Measurements from ENCODE around the gene POLR1B. TPM values are rescaled to one million over a fixed set of nuclear protein-coding genes. Genes with fewer than 3 reads are reported as not detected.
"Not testable (repeated sequence)": the region's sequence is repeated elsewhere in the genome, so short reads cannot be mapped to it uniquely, and the experiment has no call there.

POLR1B gene, protein sequence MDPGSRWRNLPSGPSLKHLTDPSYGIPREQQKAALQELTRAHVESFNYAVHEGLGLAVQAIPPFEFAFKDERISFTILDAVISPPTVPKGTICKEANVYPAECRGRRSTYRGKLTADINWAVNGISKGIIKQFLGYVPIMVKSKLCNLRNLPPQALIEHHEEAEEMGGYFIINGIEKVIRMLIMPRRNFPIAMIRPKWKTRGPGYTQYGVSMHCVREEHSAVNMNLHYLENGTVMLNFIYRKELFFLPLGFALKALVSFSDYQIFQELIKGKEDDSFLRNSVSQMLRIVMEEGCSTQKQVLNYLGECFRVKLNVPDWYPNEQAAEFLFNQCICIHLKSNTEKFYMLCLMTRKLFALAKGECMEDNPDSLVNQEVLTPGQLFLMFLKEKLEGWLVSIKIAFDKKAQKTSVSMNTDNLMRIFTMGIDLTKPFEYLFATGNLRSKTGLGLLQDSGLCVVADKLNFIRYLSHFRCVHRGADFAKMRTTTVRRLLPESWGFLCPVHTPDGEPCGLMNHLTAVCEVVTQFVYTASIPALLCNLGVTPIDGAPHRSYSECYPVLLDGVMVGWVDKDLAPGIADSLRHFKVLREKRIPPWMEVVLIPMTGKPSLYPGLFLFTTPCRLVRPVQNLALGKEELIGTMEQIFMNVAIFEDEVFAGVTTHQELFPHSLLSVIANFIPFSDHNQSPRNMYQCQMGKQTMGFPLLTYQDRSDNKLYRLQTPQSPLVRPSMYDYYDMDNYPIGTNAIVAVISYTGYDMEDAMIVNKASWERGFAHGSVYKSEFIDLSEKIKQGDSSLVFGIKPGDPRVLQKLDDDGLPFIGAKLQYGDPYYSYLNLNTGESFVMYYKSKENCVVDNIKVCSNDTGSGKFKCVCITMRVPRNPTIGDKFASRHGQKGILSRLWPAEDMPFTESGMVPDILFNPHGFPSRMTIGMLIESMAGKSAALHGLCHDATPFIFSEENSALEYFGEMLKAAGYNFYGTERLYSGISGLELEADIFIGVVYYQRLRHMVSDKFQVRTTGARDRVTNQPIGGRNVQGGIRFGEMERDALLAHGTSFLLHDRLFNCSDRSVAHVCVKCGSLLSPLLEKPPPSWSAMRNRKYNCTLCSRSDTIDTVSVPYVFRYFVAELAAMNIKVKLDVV
- total RNA-seq = 12.3 TPM
- long read RNA-seq, full-length matches to known transcripts = 17 of 22 reads
- long read RNA-seq, partial matches to known transcripts = 1 of 22 reads
- long read RNA-seq, other reads (novel, unspliced or antisense) = 4 of 22 reads

DNA sequence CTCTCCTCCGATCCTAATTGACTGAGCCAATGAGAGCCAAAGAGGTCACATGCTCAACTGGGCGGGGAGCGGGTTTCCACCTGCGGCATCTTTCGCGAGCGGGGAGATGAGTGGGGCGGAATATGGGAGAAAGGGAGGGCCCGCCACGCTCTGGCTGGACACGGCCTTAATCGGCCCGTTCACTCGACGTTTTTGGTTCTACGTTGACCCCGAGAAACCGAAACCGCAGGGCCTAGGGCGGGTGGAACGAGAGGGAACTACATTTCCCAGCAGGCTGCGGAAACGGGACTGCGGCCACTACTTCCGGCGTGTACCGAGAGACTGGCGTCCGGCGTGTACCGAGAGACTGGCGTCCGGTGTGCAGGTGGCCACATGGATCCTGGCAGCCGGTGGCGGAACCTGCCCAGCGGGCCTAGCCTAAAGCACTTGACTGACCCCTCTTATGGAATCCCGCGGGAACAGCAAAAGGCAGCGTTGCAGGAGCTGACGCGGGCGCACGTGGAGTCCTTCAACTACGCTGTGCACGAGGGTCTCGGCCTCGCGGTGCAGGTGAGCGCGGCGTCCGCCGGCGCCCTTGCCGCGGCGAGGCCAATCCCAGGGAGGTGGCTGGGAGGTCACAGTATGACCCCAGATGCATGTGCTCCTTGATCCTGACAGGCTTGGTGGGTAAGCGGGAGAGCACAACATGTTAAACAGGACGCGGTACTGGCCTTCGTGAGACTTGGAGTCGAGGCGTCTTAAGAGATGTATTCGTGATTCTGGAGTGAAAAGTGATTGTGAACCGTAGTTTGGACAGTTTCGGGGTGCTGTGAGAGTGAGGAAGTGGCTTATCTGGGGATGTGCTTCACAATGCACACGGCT lies at the start of gene POLR1B:
Gene POLR1B (plus strand): TSS at position 343 of the 861 bp plus-strand sequence. CDS start 30 bp downstream, at position 373.
- peak within 1 kb of the TSS; percentile 97 for H3K4me3 ChIP-seq
- intact Hi-C loops (cut with DNase I) = no loop called here
- peak within 1 kb of the TSS; percentile 93 for H3K27ac ChIP-seq
- no peaks in the 10 kb centered on the region for H3K9me3 ChIP-seq
- DNase-seq (peak; percentile 93), ATAC-seq (peak; percentile 96 to 97)
- H3K4me1 ChIP-seq = peaks cover 22% of the 10 kb centered on the region
- H3K36me3 ChIP-seq = peaks cover 6% of the 10 kb centered on the region
- H3K27me3 ChIP-seq (ENCODE audit: low read depth) = no peaks in the 10 kb centered on the region
- TF ChIP-seq CTCF (IDR thresholded peaks at IDR 0.05) = no peak

DNA sequence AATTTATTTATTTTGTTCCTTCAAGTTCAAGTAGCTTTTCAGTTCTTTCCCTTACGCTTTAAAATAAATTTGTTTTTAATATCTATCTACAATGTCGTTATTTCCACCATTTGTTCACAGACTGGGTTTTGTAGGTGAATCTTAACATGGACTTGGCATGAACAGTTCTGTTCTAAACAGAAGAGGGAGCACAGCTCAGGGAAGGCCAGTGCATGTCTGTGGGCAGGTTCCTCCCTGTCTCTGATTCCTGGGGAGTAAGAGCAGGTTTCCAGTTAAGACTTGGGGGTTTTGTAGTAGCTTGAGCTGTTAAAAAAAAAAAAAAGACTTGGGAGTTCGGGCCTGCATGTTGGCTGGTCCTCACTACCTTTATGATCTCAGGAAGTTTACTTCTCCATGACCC lies 49.2 kb upstream of the POLR1B start:
- H3K27ac ChIP-seq = no peak overlapping the region
- DNase-seq (no peak), ATAC-seq (no peak)
- H3K9me3 ChIP-seq = no peaks in the 10 kb centered on the region
- intact Hi-C loops (cut with DNase I) = no loop called here
- H3K27me3 ChIP-seq (ENCODE audit: low read depth) = no peaks in the 10 kb centered on the region
- TF ChIP-seq CTCF (IDR thresholded peaks at IDR 0.05) = no peak
- H3K4me1 ChIP-seq = peaks cover 6% of the 10 kb centered on the region
- no peak overlapping the region for H3K4me3 ChIP-seq
- H3K36me3 ChIP-seq = peaks cover 16% of the 10 kb centered on the region

- Histone ChIP-seq H3K27ac (no peak overlapping the region), H3K27me3 (ENCODE audit: low read depth) (no peaks in the 10 kb centered on the region), H3K4me1 (peaks cover 5% of the 10 kb centered on the region), H3K9me3 (no peaks in the 10 kb centered on the region), H3K4me3 (no peak overlapping the region), H3K36me3 (peaks cover 16% of the 10 kb centered on the region)
- ATAC-seq = no peak
- no peak for DNase-seq
- TF ChIP-seq CTCF (IDR thresholded peaks at IDR 0.05) = no peak
- intact Hi-C loops (cut with DNase I) = no loop called here
Measured at GRCh38 chr2:112493858-112494648, 48.2 kb upstream of the POLR1B start.

DNA sequence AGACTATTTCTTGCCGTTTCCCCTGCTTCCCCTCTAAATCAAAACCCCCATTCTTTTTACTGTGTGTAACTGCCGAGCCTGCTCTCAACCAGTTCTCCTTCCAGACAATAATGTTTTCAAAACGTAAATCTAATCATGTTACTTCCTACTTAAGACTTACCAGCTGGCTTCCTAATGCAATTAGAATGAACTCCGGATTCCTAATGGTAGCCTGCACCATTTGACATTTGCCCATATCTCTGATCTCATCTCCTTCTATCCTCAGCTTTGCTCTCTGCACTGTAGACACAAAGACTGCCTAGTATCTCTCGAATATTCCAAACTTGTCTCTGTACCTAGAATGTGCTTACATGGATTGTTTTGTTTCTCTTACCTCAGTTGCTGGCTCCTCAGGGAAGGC lies 47.4 kb upstream of the POLR1B start:
- H3K4me1 ChIP-seq = peaks cover 5% of the 10 kb centered on the region
- ATAC-seq (no peak), DNase-seq (no peak)
- peaks cover 16% of the 10 kb centered on the region for H3K36me3 ChIP-seq
- no peaks in the 10 kb centered on the region for H3K27me3 ChIP-seq (ENCODE audit: low read depth)
- H3K9me3 ChIP-seq = no peaks in the 10 kb centered on the region
- no peak for TF ChIP-seq CTCF (IDR thresholded peaks at IDR 0.05)
- no peak overlapping the region for H3K4me3 ChIP-seq
- intact Hi-C loops (cut with DNase I) = no loop called here
- no peak overlapping the region for H3K27ac ChIP-seq

GRCh38 chr2:112495878-112496277 lies 46.4 kb upstream of the POLR1B start:
- peaks cover 16% of the 10 kb centered on the region for H3K36me3 ChIP-seq
- H3K4me3 ChIP-seq; H3K27ac ChIP-seq; H3K27me3 ChIP-seq (ENCODE audit: low read depth); DNase-seq; H3K9me3 ChIP-seq; H3K4me1 ChIP-seq; intact Hi-C loops (cut with DNase I); ATAC-seq: not testable (repeated sequence)

Data from lower lobe of right lung (tissue), 2 donors.